22Rv1 (cell line): ENCODE data around the gene C3orf18.

Experiments used
- ZFX ChIP-seq: fragments of 450-650 bp; IDR thresholded peaks from 2 replicates; pipeline ENCODE4 v1.6.1; 2017; ENCODE audit warnings: antibody characterized with exemption, borderline replicate concordance
- TF ChIP-seq, protein P1 (sequence below): fragments of 450-650 bp; IDR thresholded peaks from 2 replicates; pipeline ENCODE4 v1.5.1; 2017; ENCODE audit warnings: mild to moderate bottlenecking

DNA sequence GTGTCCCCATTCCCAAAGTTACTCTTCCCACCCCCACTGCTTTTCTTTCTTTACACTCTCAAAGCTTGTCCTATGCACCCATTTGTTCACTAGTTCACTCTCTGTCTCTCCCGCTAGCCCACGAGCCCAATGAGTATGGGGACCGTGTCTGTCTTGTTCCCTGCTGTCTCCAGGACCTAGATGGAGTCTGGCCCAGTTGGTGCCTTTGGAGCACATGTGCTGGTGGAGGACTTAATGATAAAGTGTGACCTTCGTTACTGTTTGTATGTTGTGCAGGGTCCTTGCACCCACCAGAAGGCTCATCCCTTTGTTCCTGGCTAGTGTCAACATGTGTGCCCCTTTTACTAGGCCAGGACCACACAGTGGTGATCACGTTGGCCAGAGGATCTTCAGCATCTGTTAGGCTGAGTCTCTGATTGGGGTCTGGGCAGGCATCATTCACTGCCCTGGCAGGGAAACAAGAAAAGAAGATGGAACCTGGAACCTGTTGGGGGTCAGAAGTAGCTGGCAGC is 36.6 kb upstream of the C3orf18 start:
- TF ChIP-seq, protein P1, sequence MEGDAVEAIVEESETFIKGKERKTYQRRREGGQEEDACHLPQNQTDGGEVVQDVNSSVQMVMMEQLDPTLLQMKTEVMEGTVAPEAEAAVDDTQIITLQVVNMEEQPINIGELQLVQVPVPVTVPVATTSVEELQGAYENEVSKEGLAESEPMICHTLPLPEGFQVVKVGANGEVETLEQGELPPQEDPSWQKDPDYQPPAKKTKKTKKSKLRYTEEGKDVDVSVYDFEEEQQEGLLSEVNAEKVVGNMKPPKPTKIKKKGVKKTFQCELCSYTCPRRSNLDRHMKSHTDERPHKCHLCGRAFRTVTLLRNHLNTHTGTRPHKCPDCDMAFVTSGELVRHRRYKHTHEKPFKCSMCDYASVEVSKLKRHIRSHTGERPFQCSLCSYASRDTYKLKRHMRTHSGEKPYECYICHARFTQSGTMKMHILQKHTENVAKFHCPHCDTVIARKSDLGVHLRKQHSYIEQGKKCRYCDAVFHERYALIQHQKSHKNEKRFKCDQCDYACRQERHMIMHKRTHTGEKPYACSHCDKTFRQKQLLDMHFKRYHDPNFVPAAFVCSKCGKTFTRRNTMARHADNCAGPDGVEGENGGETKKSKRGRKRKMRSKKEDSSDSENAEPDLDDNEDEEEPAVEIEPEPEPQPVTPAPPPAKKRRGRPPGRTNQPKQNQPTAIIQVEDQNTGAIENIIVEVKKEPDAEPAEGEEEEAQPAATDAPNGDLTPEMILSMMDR, result no peak
- no peak for TF ChIP-seq ZFX
